Fibroblast of villous mesenchyme (primary cell): ENCODE results near the gene PON2. TPM values are rescaled to one million over a fixed set of nuclear protein-coding genes. Genes with fewer than 3 reads are reported as not detected.

Experiments used
- DNase-seq: peaks from one replicate; pipeline ENCODE4 v3.0.0-alpha.2; 2010; ENCODE audit warnings: low read depth
- H3K4me3 ChIP-seq: 2 replicates; pipeline ENCODE4 v1.5.1; 2011; ENCODE audit warnings: low read depth, mild to moderate bottlenecking, low read length
- total RNA-seq: library from RNA; depleted of rRNA; stranded (reverse); fragments of >200 nt; gene quantifications from 2 replicates; pipeline ENCODE4 v1.2.3, GENCODE V29; 2012
- TF ChIP-seq, protein P1 (sequence below): IDR thresholded peaks from 2 replicates; pipeline ENCODE4 v1.5.1; 2012; ENCODE audit warnings: low read depth, mild to moderate bottlenecking, low read length; ENCODE audit not compliant: insufficient read depth

PON2 gene
- total RNA-seq, 1 donor = 95.9 TPM

GRCh38 chr7:95446618-95447017 lies 11.8 kb upstream of the PON2 start:
- no peak for DNase-seq
- H3K4me3 ChIP-seq = no peak overlapping the region
- TF ChIP-seq, protein P1, sequence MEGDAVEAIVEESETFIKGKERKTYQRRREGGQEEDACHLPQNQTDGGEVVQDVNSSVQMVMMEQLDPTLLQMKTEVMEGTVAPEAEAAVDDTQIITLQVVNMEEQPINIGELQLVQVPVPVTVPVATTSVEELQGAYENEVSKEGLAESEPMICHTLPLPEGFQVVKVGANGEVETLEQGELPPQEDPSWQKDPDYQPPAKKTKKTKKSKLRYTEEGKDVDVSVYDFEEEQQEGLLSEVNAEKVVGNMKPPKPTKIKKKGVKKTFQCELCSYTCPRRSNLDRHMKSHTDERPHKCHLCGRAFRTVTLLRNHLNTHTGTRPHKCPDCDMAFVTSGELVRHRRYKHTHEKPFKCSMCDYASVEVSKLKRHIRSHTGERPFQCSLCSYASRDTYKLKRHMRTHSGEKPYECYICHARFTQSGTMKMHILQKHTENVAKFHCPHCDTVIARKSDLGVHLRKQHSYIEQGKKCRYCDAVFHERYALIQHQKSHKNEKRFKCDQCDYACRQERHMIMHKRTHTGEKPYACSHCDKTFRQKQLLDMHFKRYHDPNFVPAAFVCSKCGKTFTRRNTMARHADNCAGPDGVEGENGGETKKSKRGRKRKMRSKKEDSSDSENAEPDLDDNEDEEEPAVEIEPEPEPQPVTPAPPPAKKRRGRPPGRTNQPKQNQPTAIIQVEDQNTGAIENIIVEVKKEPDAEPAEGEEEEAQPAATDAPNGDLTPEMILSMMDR = no peak

GRCh38 chr7:95444796-95445195 lies 10.0 kb upstream of the PON2 start:
- TF ChIP-seq, protein P1 = no peak
- H3K4me3 ChIP-seq = no peak overlapping the region
- no peak for DNase-seq

DNA sequence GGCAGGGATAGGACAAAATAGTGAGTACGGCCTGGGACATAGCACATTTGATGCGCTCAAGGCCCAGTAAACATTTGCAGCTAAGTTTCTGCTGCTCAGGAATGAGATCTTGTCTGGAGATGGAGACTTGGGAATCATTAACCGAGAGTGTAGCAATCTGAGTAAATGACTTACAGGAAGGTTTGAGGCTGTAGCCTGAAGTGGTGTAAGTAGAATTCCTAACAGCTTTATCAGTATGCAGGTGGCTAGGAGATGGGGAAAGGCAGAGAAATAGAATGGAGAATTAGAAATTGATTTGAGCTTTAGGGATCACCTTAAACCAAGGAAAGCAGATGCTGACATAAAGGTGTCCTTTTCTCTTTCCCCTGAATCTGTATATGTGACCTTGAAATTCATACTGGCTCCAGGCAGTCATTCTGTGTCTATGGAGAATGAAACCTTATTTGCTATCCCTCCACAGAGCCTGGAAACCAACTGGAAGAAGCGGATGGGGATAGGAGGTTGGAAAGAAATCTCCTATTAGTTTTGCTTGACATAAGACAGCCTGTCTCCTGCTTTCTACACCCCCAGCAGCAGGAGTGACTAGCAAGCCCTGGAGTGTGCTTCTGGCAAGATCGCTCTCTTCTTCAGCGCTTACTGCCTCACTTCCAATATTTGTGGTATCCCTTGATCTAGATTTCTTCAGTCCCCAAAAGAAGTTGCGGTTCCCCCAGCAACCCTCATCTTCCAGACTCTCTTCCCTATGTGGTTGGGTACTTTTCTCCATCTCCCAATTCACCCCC lies 6.4 kb upstream of the PON2 start:
- TF ChIP-seq, protein P1 = no peak
- no peak for DNase-seq
- no peak overlapping the region for H3K4me3 ChIP-seq

DNA sequence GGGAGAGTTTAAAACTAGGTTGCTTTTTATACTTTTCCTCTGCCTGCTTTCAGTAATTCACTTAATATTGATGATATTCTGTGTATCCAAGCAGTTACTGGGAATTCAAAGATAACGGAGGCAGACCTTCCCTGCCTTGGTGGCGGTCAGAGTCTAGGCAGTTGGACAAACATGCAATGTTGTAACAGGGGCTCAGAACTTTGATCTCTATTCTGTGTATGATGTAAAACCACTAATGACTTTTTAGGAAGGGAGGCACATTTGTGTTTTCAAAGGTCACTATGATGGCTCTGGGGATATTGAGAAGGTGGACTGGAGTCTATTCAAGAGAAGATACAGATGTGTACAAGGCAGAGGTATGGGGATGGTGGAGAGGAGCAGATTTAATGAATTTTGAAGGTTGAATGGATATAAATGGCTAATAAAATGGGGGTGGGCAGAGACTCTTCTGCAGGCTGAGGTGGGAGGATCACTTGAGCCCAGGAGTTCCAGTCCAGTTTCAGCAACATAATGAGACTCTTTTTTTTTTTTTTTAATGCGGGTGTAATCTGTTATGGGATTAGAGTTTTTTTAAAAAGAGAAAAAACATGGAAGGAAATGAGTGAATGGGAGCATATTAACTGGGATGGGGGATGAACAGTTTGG lies 5.7 kb upstream of the PON2 start:
- H3K4me3 ChIP-seq = no peak overlapping the region
- TF ChIP-seq, protein P1 = no peak
- DNase-seq = no peak

- TF ChIP-seq, protein P1 = no peak
- DNase-seq = no peak
- H3K4me3 ChIP-seq = no peak overlapping the region
Measured at GRCh38 chr7:95436407-95436806, 1.6 kb upstream of the PON2 start.

DNA sequence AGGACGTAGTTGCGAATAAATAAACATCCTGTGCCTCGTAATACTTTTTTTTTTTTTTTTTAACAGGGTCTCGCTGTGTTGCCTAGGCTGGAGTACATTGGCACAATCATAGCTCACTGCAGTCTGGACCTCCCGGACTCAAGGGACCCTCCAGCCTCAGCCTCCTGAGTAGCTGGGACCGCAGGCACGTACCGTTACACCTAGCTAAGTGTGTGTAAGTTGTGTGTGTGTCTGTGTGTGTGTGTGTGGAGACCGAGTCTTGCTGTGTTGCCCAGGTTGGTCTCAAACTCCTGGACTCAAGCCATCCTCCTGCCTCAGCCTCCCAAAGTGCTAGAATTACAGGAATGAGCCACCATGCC lies 573 bp upstream of the PON2 start:
- DNase-seq = no peak
- H3K4me3 ChIP-seq = peak overlapping the region; percentile 73
- TF ChIP-seq, protein P1 = no peak
